Lung microvascular endothelial cell (primary cell): ENCODE data around the gene SCGB1A1. TPM values are rescaled to one million over a fixed set of nuclear protein-coding genes. Genes with fewer than 3 reads are reported as not detected.
A peak's percentile ranks its signal among the peaks of the same experiment; 100 is the strongest.

Experiments used
- DNase-seq, 2 donors: peaks; one replicate each; pipeline versions ENCODE4 v3.0.0 to v3.0.0-alpha.2; 2010; ENCODE audit warnings: low read depth in 2 of 2
- total RNA-seq: library from RNA; depleted of rRNA; stranded (reverse); fragments of >200 nt; gene quantifications from 2 replicates; pipeline ENCODE4 v1.2.1, GENCODE V29; 2014

The SCGB1A1 gene
- total RNA-seq, 1 donor from 2014 or later = not detected

DNA sequence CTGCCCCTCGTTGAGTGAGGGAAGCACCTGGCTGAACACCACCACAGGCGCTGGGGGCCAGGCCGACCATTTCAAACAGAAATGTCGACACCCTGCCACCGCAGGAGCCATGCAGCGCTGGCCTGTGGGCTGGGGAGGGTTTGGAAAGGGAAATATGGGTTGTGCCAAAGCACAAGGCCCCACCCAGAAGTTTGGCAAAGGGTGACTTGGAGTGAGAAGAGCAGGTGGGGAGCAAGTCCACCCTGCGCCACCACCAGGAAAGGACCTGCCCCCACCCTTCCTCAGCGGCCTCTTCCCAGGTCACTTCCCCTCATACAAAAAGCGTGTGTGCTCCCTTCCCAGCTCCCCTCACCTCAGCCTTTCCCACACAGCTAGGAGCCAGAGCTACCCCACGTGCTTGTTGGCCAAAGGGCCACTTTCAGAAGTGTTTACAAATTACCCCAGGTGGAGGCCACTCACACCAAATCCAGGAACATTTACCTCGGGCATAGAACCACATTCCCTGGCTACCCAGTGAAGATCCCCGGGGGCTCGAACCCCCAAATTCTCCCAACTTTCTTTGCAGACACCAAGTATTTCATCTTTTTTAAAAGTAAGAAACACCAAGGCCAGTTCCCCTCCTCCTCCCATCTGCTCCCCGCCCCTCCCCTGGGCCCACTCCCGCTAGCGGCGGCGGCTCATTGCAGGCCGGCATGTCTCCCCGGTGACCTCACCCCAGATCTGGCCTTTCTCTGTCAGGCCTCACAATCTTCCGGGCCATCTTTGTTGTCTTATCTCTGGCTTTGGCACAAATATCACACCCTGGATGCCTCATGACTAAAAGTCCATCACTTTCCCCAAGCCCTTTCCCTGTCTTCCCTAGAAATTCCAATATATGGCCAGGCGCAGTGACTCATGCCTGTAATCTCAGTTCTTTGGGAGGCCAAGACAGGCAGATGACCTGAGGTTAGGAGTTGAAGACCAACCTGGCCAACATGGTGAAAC is 20.5 kb upstream of the SCGB1A1 start:
- DNase-seq = peak in 1 of 2 donors; percentile 23

DNA sequence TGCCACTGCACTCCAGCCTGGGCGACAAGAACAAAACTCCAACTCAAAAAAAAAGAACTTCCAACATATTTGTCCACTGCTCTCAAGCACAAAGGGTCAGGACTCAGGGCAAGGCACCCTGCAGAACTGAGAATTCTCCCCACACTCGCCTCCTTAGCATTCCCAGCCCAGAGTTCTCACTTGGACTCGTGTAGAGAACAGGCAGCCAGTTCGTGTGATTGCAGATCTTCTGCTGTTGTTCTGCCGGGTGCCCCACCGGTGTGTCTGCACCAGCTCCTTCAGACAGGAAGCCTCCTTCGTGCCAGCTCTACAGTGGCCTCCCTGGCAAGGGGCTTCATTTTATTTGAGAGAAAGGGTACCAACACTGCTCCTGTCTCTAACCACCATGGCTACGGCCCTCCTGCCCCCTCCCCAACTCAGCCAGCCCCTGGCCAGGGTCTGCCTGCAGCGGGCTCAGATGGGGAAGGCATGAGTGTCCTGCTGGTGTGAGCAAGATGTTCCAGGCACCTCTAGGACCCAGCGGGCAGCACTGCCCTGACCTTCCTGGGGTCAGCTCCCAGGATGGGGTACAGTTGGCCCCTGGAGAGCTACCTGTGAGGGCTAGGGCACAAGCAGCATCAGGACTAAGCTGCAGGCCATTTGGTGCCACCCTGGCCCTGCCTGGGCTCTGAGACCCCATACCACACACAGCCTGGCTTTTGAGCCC is 19.5 kb upstream of the SCGB1A1 start:
- no peak for DNase-seq

DNA sequence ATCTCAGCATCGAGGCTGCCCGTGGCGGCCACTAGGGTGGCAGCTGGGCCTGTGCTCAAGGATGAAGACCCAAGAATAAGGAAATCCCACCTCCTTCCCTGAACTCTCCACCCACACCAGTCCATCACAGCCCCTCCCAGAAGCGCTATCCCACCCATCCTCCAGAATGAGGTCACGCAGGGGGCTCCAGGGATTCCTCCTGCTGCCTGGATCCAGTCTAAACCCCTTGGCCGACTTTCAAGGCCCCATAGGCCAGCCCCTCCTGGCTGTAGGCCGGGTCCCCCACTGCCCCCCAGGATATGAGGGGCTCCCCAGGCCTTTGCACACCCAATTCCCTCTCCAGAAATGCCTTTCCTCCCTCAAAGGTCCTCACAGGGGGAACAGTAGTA is 19.0 kb upstream of the SCGB1A1 start:
- DNase-seq = no peak

DNA sequence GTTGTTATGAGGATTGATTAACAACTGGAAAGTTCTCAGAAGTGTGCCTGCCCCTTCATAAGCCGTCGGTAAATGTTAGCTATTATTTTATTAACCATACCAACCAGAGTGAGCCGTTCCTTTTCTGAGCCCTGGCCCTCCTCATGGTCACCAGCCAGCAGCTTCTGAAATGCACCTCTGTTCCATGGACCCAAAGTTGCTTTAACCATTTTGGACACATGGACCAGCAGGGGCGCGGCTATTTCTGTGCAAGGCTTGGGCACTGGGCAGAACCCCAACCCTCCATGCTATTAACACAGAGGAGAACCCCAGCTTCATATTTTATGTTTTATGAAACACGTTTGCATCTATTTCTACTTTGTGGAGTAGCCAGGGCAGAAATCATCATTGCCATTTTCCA is 18.6 kb upstream of the SCGB1A1 start:
- DNase-seq = no peak

DNA sequence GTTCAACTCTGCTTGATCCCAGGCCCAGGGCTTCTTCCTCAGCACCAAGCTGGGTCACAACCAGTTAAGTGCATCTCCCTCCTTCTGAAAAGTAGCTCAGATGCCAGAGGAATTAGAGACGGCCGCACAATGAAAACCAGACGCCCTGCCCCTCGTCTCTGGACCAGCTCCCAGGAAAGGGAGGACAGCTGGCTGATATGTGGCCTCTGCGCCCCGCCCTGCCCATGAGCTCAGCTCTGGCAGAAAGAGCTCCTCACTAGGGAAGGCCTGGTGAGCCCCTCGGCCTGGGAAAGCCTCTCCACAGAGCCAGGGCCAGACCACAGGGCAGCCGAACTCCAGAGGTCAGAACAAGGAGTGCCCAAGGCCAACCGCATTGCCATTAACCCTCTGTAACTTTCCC is 18.1 kb upstream of the SCGB1A1 start:
- DNase-seq = no peak

- no peak for DNase-seq
Observed at GRCh38 chr11:62401356-62401755, 17.5 kb upstream of the SCGB1A1 start.

- no peak for DNase-seq
Observed at GRCh38 chr11:62401811-62402210, 17.0 kb upstream of the SCGB1A1 start.

- DNase-seq = no peak
Observed at GRCh38 chr11:62402226-62402959, 16.4 kb upstream of the SCGB1A1 start.

GRCh38 chr11:62402960-62403730 is 15.7 kb upstream of the SCGB1A1 start:
- no peak for DNase-seq

DNA sequence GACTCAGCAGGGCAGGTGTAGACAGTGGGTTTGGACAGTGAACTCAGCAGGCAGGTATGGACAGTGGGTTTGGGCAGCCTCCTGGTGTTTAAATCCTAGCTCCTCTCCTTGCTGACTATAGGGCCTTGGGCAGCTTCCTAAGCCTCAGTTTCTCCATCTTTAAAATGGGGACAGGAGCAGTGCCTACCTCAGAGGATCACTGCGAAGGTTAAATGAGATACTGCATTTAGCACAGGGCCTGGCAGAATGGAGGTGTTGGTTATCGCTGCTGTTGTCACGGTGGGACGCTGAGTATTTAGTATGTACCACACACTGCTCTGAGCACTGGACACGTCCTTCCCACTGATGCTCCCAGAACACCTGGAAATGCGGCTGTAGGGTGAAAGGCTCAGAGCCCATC is 14.4 kb upstream of the SCGB1A1 start:
- DNase-seq = no peak

DNA sequence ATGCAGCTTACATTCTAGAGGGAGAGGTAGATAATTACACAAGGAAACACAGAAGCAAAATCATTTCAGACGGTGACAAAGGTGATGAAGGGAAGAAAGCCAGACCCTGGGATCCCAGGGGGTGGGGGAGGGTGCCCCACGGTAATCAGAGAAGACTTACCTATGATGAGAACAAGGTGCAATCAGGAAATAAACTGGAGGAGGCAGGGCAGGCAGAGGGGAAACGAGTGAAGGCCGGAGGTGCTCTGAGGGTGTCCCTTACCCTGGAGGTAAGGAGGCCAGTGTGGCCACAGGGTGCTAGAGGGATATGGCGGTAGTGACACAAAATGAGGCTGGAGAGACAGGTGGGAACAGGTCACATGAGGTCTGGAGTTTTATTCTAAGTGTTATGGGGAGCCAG is 13.9 kb upstream of the SCGB1A1 start:
- no peak for DNase-seq

GRCh38 chr11:62406034-62406433 is 12.8 kb upstream of the SCGB1A1 start:
- DNase-seq = no peak

- DNase-seq = no peak
Observed at GRCh38 chr11:62409831-62410230, 9.0 kb upstream of the SCGB1A1 start.

GRCh38 chr11:62410972-62411371 is 7.9 kb upstream of the SCGB1A1 start:
- DNase-seq = no peak

- no peak for DNase-seq
Observed at GRCh38 chr11:62411524-62411923, 7.3 kb upstream of the SCGB1A1 start.

DNA sequence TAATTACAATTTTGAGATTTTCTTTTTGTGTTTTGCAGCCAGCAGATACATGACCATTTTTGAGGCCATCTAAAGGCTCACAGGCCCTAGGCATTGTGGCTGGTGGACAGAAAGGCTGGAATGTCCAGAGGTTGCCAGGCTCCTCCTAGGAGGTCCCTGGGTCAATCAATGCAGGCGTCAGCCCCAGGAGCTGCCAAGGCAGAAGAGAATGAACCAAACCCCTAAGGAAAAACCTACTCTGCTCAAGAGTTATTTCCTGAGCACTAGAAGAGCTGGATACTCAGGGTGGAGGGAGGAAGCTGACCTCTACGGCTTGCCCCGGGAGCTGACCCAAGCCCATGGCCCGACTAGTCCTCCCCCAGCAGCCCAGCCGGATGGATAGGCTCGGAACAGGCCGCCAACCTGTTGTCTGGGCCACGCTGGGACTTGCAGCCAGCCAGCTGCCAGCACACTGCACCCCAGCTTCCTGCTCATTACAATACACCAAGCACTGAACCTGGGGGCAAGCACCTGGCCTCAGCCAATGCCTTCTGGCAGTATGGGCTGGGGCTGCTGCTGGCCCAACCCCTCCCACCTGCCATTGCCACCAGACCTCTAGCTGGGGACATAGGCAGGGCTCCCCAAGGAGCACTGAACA is 5.7 kb upstream of the SCGB1A1 start:
- no peak for DNase-seq

- no peak for DNase-seq
Observed at GRCh38 chr11:62416596-62416995, 2.2 kb upstream of the SCGB1A1 start.

DNA sequence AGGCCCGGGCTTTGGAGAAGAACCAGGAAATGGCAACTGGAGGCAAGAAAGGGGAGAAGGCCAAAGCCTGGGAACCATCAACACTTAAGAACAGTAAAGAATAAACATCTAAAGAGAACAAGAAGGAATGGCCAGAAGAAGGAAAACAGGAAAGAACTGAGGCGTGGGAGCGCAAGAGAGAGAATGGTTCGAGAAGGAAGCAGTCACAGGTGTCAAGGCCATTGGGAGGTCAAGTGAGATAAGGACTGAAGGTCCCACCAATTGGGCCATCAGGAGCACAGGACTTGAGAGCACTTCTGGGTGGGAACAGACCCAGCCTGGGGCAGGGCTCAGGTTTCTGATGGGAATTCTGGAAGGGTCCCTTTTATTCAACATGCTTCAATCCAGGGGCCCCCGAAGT is 697 bp upstream of the SCGB1A1 start:
- DNase-seq = no peak

DNA sequence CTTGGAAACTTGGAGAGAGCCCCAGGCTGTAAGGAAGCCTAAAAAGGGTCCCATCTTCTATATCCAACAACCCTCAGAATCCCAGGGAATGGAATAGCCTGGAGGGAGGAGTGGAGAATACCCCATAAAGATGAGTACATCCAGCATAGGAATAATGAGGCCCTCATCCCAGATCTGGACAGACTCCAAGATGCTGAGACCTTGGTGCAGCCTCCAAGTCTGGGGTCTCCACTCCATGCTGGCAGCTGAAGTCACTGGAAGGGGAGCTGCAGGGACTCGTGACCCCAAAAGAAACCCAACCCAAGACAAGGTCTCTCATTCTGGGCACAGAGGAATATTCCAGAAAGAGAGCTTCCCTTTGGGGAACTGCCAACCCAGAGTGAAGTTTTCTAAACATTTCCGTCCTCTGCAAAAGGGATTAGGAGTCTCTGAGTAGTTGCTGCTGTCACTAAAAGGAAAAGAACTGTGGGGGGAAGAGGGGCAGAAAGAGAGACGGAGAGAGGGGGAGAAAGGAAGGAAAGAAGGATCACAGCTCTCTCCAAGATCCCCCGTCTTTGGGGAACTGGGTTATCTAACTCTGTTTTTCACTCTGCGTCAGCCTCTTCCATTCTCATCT is 589 bp downstream of the SCGB1A1 start:
- DNase-seq = no peak

DNA sequence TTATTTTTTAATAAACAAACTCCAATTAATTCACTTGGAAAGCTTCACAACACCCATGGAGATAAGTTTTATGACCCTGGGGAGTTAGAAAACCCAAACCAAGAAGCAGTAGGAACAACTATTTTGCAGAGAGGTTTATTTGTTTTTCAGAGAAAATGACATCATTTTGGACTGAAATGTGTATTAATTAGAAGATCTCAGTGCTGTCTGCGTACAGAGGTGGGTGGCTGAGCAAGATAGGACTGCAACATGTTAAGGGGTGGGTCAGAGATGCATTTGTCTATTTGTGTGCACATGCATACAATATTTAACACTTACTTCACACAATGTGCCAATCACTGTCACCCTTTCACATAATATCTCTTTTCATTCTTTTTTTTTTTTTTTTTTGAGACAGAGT is 1.1 kb downstream of the SCGB1A1 start:
- no peak for DNase-seq
